HL-60 (cell line): ENCODE data around the gene UBE2L5.

Source experiments
- DNase-seq, 2 experiments: peaks; one replicate each; pipeline ENCODE4 v3.0.0-alpha.2; 2010 to 2020; ENCODE audit warnings: low read depth in 1 of 2, low spot score in 1 of 2
- H3K27ac ChIP-seq: fragments of 250-450 bp; sonication (Bioruptor Pico); replicated peaks from 2 replicates; pipeline ENCODE4 v1.5.1; 2020; ENCODE audit warnings: mild to moderate bottlenecking, moderate library complexity
- H3K27me3 ChIP-seq: fragments of 250-450 bp; sonication (Bioruptor Pico); 2 replicates; pipeline ENCODE4 v1.5.1; 2021; ENCODE audit warnings: mild to moderate bottlenecking, moderate library complexity; ENCODE audit not compliant: insufficient read depth, poor library complexity, severe bottlenecking
- H3K4me3 ChIP-seq: replicated peaks from 2 replicates; pipeline ENCODE4 v1.5.1; 2011; ENCODE audit warnings: mild to moderate bottlenecking, control low read depth, low read length; ENCODE audit not compliant: insufficient read depth
- CTCF ChIP-seq: IDR thresholded peaks from one replicate; pipeline ENCODE4 v1.5.1; 2011; ENCODE audit warnings: low read length, control low read depth, inconsistent platforms; ENCODE audit not compliant: insufficient read depth
- GABPA ChIP-seq: IDR thresholded peaks from 2 replicates; pipeline ENCODE4 v1.6.1; 2012; ENCODE audit warnings: low read depth
- POLR2AphosphoS5 ChIP-seq: IDR thresholded peaks from 2 replicates; pipeline ENCODE4 v1.6.1; 2012; ENCODE audit warnings: low read depth
- SPI1 ChIP-seq: IDR thresholded peaks from 2 replicates; pipeline ENCODE4 v1.6.1; 2012; ENCODE audit warnings: low read depth, mild to moderate bottlenecking, borderline replicate concordance
- long read RNA-seq: library from polyadenylated mRNA; unstranded; transcript quantifications from one replicate; pipeline ENCODE4 v2.0.0, GENCODE V29; 2020
- TF ChIP-seq, protein P1 (sequence below): IDR thresholded peaks from 2 replicates; pipeline ENCODE4 v1.6.1; 2012; ENCODE audit warnings: low read depth; ENCODE audit not compliant: insufficient replicate concordance

Gene UBE2L5
- long read RNA-seq = 0 reads

DNA sequence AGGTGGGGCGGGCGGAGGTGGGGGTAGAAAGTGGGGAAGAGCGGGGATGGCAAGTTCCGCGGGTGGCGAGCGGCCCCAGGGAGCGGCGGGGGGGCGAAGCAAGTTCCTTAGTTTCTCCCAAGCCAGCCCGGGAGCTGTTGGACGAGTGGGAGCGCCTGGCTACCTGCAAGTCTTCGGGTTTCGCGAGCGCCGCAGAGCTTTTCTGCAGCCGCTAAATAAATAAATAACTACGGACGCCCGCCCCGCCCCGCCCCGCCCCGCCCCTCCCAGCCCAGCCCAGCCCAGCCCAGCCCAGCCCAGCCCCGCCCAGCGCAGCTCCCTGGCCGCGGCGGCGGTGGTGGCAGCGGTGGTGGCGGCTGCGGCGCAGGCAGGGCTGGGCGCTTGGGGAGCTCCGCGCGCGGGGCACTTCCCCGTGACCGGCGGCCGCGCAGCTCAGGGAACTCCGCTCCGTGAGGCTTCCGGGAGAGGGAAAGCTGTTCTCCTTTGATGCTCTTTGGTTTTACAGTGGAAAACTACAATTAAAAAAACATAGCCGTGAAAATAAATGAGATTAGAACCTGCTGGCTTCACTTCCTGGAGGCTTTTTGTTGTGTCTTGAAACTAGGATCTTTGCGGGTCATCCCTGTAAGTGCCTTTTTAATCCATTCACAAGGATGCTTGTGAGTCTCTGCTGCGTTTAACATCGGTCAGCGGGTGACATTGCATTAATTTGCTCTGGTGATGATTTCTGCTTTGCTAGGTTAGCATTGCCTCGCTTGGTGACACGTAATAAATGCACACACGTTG lies at the start of gene UBE2L5:
Gene UBE2L5, plus strand, starts transcription at position 440 of the 786 bp plus-strand sequence. CDS start 5,498 bp downstream, outside the sequence.
- DNase-seq = peak; percentile 62 to 81
- Histone ChIP-seq H3K27me3 (no peaks in the 10 kb centered on the region), H3K4me3 (peak within 1 kb of the TSS; percentile 70), H3K27ac (peak within 1 kb of the TSS; percentile 72)
- TF ChIP-seq SPI1 (no peak), GABPA (peak; percentile 11; the same call in 1 of the 2 replicates), POLR2AphosphoS5 (0 out of 2 replicates have a peak, but pooled peaks have one; percentile 25)

DNA sequence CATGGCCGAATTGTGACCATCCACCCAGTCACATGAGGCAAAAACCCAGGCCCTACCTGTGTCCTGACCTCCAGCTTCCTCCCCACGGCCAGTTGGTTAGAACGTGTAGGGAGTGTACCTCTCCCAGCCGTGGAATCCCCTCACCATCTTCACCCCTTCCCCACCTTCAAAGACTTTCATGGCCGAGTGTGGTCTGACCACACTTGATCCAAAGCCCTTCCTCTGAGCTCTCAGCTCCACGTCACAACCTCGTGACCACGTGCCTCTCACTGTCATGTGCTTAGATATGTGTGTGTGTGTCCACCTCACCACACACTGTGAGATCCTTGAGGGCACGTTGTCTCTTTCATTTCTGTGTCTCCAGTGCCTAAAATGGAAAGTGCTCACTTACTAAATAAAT lies 48.6 kb upstream of the UBE2L5 start:
- Histone ChIP-seq H3K27me3 (no peaks in the 10 kb centered on the region), H3K4me3 (no peak overlapping the region), H3K27ac (peak overlapping the region; percentile 97)
- TF ChIP-seq, protein P1, sequence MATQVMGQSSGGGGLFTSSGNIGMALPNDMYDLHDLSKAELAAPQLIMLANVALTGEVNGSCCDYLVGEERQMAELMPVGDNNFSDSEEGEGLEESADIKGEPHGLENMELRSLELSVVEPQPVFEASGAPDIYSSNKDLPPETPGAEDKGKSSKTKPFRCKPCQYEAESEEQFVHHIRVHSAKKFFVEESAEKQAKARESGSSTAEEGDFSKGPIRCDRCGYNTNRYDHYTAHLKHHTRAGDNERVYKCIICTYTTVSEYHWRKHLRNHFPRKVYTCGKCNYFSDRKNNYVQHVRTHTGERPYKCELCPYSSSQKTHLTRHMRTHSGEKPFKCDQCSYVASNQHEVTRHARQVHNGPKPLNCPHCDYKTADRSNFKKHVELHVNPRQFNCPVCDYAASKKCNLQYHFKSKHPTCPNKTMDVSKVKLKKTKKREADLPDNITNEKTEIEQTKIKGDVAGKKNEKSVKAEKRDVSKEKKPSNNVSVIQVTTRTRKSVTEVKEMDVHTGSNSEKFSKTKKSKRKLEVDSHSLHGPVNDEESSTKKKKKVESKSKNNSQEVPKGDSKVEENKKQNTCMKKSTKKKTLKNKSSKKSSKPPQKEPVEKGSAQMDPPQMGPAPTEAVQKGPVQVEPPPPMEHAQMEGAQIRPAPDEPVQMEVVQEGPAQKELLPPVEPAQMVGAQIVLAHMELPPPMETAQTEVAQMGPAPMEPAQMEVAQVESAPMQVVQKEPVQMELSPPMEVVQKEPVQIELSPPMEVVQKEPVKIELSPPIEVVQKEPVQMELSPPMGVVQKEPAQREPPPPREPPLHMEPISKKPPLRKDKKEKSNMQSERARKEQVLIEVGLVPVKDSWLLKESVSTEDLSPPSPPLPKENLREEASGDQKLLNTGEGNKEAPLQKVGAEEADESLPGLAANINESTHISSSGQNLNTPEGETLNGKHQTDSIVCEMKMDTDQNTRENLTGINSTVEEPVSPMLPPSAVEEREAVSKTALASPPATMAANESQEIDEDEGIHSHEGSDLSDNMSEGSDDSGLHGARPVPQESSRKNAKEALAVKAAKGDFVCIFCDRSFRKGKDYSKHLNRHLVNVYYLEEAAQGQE = no peak
- no peak for TF ChIP-seq GABPA
- no peak for TF ChIP-seq CTCF
- TF ChIP-seq SPI1 = no peak
- no peak for TF ChIP-seq POLR2AphosphoS5
- peak in 1 of 2 experiments; percentile 54 for DNase-seq

GRCh38 chr13:30375265-30375835 lies 46.9 kb upstream of the UBE2L5 start:
- H3K27ac ChIP-seq = peak overlapping the region; percentile 97
- H3K27me3 ChIP-seq = no peaks in the 10 kb centered on the region
- TF ChIP-seq, protein P1 = no peak
- TF ChIP-seq SPI1 (no peak), POLR2AphosphoS5 (no peak), CTCF (no peak), GABPA (no peak)
- no peak overlapping the region for H3K4me3 ChIP-seq
- DNase-seq = no peak
